ENCODE measurements around the gene SNX17.

GRCh38 chr2:27400348-27401135, 30.1 kb downstream of the SNX17 start:
- TF ChIP-seq, protein P1, sequence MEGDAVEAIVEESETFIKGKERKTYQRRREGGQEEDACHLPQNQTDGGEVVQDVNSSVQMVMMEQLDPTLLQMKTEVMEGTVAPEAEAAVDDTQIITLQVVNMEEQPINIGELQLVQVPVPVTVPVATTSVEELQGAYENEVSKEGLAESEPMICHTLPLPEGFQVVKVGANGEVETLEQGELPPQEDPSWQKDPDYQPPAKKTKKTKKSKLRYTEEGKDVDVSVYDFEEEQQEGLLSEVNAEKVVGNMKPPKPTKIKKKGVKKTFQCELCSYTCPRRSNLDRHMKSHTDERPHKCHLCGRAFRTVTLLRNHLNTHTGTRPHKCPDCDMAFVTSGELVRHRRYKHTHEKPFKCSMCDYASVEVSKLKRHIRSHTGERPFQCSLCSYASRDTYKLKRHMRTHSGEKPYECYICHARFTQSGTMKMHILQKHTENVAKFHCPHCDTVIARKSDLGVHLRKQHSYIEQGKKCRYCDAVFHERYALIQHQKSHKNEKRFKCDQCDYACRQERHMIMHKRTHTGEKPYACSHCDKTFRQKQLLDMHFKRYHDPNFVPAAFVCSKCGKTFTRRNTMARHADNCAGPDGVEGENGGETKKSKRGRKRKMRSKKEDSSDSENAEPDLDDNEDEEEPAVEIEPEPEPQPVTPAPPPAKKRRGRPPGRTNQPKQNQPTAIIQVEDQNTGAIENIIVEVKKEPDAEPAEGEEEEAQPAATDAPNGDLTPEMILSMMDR (IDR thresholded peaks at IDR 0.05): no peak
- TF ChIP-seq EP300 (IDR thresholded peaks at IDR 0.05): no peak

Data from esophagus muscularis mucosa (tissue), 3 donors.